MM.1S (cell line): Measurements from ENCODE around the gene FARP1.

Experiments
- DNase-seq: peaks from one replicate; pipeline ENCODE4 v3.0.0-alpha.2; 2015
- H2AFZ ChIP-seq: fragments of 300-600 bp; sonication (generic); 2 replicates; pipeline ENCODE4 v1.6.0; 2016; ENCODE audit warnings: antibody characterized with exemption, low read length
- H3F3A ChIP-seq: fragments of 300-600 bp; sonication (generic); 2 replicates; pipeline ENCODE4 v1.6.1; 2016; ENCODE audit warnings: mild to moderate bottlenecking, antibody characterized with exemption, low read length, moderate library complexity, mixed read lengths; ENCODE audit not compliant: insufficient read depth
- H3K27ac ChIP-seq: fragments of 300-600 bp; sonication (generic); 2 replicates; pipeline ENCODE4 v1.5.1; 2016; ENCODE audit warnings: mild to moderate bottlenecking, low read length
- H3K27me3 ChIP-seq: fragments of 300-600 bp; sonication (generic); replicated peaks from 2 replicates; pipeline ENCODE4 v1.6.0; 2016; ENCODE audit warnings: low read length; ENCODE audit not compliant: insufficient read depth
- H3K36me3 ChIP-seq: fragments of 300-600 bp; sonication (generic); replicated peaks from 2 replicates; pipeline ENCODE4 v1.6.1; 2016; ENCODE audit warnings: mild to moderate bottlenecking, low read length, mixed read lengths; ENCODE audit not compliant: insufficient read depth
- H3K4me1 ChIP-seq: fragments of 300-600 bp; sonication (generic); 2 replicates; pipeline ENCODE4 v1.6.1; 2016; ENCODE audit warnings: low read length, mixed read lengths
- H3K4me2 ChIP-seq: fragments of 300-600 bp; sonication (generic); 2 replicates; pipeline ENCODE4 v1.6.0; 2016; ENCODE audit warnings: low read depth, low read length
- H3K4me3 ChIP-seq: fragments of 300-600 bp; sonication (generic); 2 replicates; pipeline ENCODE4 v1.5.1; 2016; ENCODE audit warnings: low read length, mixed read lengths
- H3K79me2 ChIP-seq: fragments of 300-600 bp; sonication (generic); 2 replicates; pipeline ENCODE4 v1.6.1; 2016; ENCODE audit warnings: mixed run types, low read length, mixed read lengths
- H3K9ac ChIP-seq: fragments of 300-600 bp; sonication (generic); 2 replicates; pipeline ENCODE4 v1.6.1; 2016; ENCODE audit warnings: low read length, mixed read lengths
- H3K9me2 ChIP-seq: fragments of 300-600 bp; sonication (generic); replicated peaks from 2 replicates; pipeline ENCODE4 v1.6.1; 2016; ENCODE audit warnings: mild to moderate bottlenecking, low read length, mixed read lengths; ENCODE audit not compliant: insufficient read depth
- H3K9me3 ChIP-seq: fragments of 300-600 bp; sonication (generic); replicated peaks from 2 replicates; pipeline ENCODE4 v1.6.1; 2016; ENCODE audit warnings: mild to moderate bottlenecking, low read length, mixed read lengths; ENCODE audit not compliant: insufficient read depth
- H4K20me1 ChIP-seq: fragments of 300-600 bp; sonication (generic); 2 replicates; pipeline ENCODE4 v1.6.1; 2016; ENCODE audit warnings: mild to moderate bottlenecking, low read length, moderate library complexity, mixed read lengths; ENCODE audit not compliant: insufficient read depth
- EZH2 ChIP-seq: fragments of 300-600 bp; sonication (generic); optimal IDR thresholded peaks from 2 replicates; pipeline ENCODE3; 2017; ENCODE audit warnings: low read depth, mild to moderate bottlenecking, antibody characterized with exemption, low read length, mixed read lengths
- EZH2phosphoT487 ChIP-seq: fragments of 300-600 bp; sonication (generic); IDR thresholded peaks from 2 replicates; pipeline ENCODE4 v1.6.1; 2018; ENCODE audit warnings: antibody characterized with exemption, low read length
- TF ChIP-seq, protein P1 (sequence below): fragments of 300-600 bp; sonication (generic); IDR thresholded peaks from 2 replicates; pipeline ENCODE4 v1.5.1; 2016; ENCODE audit warnings: antibody characterized with exemption, low read length, mixed read lengths

The FARP1 gene

DNA sequence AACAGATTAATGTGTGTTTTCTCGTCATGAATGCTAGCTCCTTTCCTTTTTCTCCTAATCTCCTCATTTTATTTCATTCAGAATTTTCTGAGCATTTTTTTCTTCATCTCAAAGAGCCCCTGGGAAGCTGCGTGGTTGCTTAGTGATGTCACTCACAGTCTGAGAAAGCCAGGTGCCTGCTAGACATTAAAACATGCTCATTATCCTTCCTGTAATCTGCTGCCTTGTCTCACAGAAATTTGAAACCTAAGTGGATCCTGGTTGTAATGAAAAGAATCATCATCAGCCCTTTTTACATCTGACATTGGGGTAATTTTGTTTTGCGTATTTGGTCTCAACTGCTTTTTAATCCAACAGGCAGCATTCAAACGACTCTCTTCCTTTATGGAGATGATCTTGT is 142.4 kb downstream of the FARP1 start:
- Histone ChIP-seq H3K36me3 (no peaks in the 10 kb centered on the region), H3K27ac (no peak overlapping the region), H3K4me3 (no peak overlapping the region), H2AFZ (no peak overlapping the region), H3K4me2 (no peak overlapping the region), H3K4me1 (no peaks in the 10 kb centered on the region), H3K9ac (no peak overlapping the region), H3K79me2 (no peaks in the 10 kb centered on the region), H3K9me3 (no peaks in the 10 kb centered on the region), H3F3A (no peaks in the 10 kb centered on the region), H3K9me2 (no peaks in the 10 kb centered on the region), H3K27me3 (no peaks in the 10 kb centered on the region), H4K20me1 (no peaks in the 10 kb centered on the region)
- TF ChIP-seq EZH2phosphoT487: no peak
- TF ChIP-seq, protein P1, sequence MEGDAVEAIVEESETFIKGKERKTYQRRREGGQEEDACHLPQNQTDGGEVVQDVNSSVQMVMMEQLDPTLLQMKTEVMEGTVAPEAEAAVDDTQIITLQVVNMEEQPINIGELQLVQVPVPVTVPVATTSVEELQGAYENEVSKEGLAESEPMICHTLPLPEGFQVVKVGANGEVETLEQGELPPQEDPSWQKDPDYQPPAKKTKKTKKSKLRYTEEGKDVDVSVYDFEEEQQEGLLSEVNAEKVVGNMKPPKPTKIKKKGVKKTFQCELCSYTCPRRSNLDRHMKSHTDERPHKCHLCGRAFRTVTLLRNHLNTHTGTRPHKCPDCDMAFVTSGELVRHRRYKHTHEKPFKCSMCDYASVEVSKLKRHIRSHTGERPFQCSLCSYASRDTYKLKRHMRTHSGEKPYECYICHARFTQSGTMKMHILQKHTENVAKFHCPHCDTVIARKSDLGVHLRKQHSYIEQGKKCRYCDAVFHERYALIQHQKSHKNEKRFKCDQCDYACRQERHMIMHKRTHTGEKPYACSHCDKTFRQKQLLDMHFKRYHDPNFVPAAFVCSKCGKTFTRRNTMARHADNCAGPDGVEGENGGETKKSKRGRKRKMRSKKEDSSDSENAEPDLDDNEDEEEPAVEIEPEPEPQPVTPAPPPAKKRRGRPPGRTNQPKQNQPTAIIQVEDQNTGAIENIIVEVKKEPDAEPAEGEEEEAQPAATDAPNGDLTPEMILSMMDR: no peak
- no peak for TF ChIP-seq EZH2
- DNase-seq: no peak

DNA sequence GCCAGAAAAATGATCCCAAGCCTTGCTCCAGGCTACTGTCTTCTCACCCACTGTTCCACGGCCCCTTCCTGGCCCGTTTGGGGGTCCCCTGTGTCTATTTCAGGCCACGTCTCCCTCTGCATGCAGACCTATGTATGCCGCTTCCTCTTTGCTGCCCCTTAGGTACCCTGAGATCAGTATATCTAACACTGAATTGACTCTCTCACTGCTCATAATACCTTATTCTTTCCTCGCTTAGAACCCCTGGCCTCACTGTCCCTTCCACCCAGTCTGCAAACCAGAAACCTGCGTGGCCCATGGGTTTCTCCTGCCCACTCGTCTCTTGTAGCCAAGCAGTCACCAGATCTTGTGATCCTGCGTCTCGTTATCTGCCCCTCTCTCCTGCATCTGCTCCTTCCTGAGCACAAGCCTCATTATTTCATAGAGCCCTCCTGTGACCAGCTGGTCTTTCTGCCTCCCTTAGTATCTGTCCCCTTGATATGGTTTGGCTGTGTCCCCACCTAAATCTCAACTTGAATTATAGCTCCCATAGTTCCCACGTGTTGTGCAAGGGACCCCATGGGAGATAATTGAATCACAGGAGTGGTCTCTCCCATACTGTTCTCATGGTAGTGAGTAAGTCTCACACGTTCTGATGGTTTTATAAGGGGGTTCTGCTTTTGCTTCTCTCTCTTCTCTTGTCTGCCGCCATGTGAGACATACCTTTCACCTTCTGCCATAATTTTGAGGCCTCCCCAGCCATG is 143.1 kb downstream of the FARP1 start:
- no peak overlapping the region for H3K27ac ChIP-seq

DNA sequence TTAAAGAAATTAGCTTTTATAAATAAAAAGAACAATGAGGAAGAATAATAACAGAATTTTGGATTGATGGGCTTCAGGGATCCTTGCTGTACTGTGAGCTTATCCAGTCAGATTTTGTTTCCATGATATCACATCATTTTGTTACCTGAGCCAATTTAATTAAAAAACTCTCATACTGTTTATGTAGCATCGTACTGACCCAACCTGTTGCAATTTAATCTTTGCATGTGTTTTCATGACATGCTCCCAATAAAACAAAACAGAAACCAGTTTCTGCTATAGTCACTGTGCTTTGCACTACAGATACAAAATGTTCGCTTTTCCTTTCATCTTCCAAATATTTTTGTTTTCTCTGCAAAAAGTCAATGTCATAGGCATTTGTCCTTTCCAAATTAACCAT is 143.9 kb downstream of the FARP1 start:
- Histone ChIP-seq H4K20me1 (no peaks in the 10 kb centered on the region), H3K4me2 (no peak overlapping the region), H2AFZ (no peak overlapping the region), H3K4me3 (no peak overlapping the region), H3F3A (no peaks in the 10 kb centered on the region), H3K36me3 (no peaks in the 10 kb centered on the region), H3K9ac (no peak overlapping the region), H3K9me2 (no peaks in the 10 kb centered on the region), H3K27ac (no peak overlapping the region), H3K9me3 (no peaks in the 10 kb centered on the region), H3K79me2 (no peaks in the 10 kb centered on the region), H3K4me1 (no peaks in the 10 kb centered on the region), H3K27me3 (no peaks in the 10 kb centered on the region)
- TF ChIP-seq EZH2: no peak
- TF ChIP-seq, protein P1: no peak
- no peak for TF ChIP-seq EZH2phosphoT487
- DNase-seq: no peak

More for the DNA sequence above, 143.1 kb downstream of the FARP1 start:
- H3K9me3 ChIP-seq: no peaks in the 10 kb centered on the region
- H2AFZ ChIP-seq: no peak overlapping the region
- no peaks in the 10 kb centered on the region for H3K4me1 ChIP-seq
- H3K4me3 ChIP-seq: no peak overlapping the region
- DNase-seq: no peak
- no peaks in the 10 kb centered on the region for H3K27me3 ChIP-seq
- H4K20me1 ChIP-seq: no peaks in the 10 kb centered on the region
- no peaks in the 10 kb centered on the region for H3F3A ChIP-seq
- H3K36me3 ChIP-seq: no peaks in the 10 kb centered on the region
- H3K4me2 ChIP-seq: no peak overlapping the region
- TF ChIP-seq EZH2phosphoT487: no peak
- no peak for TF ChIP-seq EZH2
- TF ChIP-seq, protein P1: no peak
- H3K9me2 ChIP-seq: no peaks in the 10 kb centered on the region
- H3K9ac ChIP-seq: no peak overlapping the region
- H3K79me2 ChIP-seq: no peaks in the 10 kb centered on the region
